Stimulated activated CD8-positive, alpha-beta memory T cell treated with anti-CD3 and anti-CD28 coated beads, Interleukin-4, amount 100 ng/mL, for 1 hour (primary cell): ENCODE results near the gene CRABP2.

Experiments used
- DNase-seq, 2 donors: peaks; one replicate each; pipeline ENCODE4 v3.0.0-alpha.2; 2020; ENCODE audit warnings: low read depth in 2 of 2, low spot score in 1 of 2

Gene CRABP2

DNA sequence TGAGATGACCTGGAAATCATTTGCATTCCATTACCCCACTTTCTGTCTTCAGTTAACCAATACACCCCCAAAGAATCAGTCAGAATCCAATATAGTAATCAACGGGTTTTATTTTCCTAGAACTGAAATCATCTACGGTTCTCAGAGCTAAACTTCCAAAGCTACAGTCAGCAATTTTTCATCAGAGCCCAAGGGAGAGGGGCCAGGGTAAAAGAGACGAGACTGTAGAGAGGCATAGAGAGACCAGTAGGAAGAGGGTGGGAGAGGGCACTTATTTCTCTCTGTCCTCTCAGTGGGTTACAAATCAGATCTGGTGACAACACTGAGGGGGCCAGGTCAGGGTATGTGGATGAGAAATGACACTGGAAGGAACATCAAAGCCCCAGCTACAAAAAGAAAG, 36.6 kb upstream of the CRABP2 start:
- no peak for DNase-seq

DNA sequence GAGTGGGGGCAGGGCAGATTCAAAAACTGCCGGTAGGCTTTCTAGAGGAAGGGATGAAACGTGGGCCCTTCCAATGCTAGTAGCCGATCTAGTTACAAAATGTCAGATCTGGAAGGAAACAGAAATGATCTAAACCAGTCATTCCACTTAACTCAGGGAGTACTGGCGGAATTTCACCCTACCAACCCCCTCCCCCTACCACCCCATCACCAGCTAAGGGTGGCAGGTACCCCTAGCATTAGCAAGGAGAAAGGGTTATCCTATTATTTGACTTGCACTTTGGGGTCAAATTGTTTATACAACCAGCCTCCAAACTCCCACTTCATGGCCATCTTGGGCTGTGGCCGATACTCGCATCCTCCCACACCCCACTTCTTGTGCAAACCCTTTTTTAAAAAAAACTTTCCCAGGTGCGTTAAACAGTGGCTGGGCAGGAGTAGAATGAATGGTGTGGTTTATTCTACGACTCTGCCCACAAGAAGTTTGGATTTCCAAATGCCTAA, 36.1 kb upstream of the CRABP2 start:
- no peak for DNase-seq

DNA sequence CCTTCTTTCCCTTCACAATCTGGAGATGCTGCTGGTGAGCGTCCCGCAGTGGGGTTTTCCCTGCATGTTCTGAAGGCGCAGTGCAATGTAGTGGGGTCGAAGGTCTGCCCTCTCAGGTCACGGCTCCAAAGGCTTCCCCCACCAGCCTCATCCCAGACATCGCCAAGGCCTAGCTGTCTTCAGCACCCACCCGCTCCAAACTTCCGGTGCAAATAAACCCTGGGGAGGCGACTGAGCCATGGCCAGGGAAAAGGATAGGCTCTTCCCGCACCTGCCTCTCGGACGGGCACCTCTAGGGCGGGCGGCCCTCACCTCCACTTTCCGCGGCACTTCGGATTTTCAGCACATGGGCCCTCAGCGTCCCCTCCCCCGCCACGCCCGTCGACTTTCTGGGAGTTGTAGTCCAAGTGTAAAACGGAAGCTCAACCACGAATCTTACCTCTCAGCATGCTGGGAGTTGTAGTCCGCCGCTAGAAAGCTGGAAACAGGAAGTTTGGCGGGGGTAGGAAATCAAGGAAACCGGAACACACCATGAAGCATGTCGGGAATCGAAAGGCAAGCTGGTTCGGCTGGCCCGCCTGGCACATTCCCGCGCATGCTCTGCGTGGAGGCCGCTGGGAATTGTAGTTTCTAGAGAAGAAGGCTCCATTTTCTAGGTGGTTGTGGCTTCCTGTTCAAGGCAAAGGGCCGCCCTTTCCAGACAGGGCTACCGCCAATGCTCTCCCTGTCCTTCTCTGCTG, 35.5 kb upstream of the CRABP2 start, which contains the start of gene MRPL24:
Gene MRPL24 (minus strand): TSS at position 348 of the 740 bp plus-strand sequence. CDS start 2,384 bp downstream, outside the sequence.
- DNase-seq, result peak; percentile 87 to 90

- no peak for DNase-seq
These were observed 34.9 kb upstream of the CRABP2 start for GRCh38 chr1:156740237-156740740.

DNA sequence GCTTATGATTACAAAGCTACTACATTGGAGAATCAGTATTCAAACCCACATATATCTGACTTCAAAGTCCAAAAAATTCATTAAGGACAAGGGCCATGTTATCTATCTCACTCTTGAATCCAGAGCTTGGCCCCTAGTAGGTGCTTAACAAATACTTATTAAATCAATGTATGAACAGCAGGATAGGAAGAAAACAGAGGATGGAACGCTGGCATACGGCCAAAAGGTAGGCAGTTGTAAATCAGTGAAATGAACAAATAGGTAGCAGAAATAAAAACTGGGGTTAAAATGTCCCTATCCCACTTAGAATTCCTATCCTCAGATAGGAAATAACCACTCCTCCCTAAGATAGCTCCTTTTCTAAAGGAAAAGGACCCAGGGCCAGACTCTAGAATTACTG, 33.5 kb upstream of the CRABP2 start:
- no peak for DNase-seq

DNA sequence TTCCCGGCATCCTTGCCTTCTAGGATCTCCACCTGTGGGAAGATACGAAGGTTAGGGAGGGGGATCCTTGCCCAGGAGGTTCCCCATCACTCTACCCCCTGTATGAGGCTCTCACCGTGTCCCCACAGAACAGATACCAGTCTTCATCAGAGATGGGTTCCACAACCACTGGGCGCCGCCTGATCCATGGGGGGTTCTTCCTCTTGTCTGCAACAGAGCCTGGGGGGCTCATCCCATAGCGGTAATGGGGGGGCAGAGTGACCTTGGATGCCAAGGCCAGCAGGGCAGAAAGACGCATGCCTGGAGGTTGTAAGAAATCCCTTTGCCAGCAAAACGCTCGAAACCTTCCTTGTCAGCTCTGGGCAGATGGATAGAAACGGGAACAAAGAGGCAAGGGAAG, 33.0 kb upstream of the CRABP2 start:
- no peak for DNase-seq

- no peak for DNase-seq
These were observed 28.7 kb upstream of the CRABP2 start for GRCh38 chr1:156733989-156734584.

- DNase-seq, result peak; percentile 81 to 88
These were observed 23.4 kb upstream of the CRABP2 start, which contains the start of gene ISG20L2 for GRCh38 chr1:156728599-156729462. Gene ISG20L2 (minus strand): TSS chr1:156728766. CDS start chr1:156727652, 1,114 bp downstream.

DNA sequence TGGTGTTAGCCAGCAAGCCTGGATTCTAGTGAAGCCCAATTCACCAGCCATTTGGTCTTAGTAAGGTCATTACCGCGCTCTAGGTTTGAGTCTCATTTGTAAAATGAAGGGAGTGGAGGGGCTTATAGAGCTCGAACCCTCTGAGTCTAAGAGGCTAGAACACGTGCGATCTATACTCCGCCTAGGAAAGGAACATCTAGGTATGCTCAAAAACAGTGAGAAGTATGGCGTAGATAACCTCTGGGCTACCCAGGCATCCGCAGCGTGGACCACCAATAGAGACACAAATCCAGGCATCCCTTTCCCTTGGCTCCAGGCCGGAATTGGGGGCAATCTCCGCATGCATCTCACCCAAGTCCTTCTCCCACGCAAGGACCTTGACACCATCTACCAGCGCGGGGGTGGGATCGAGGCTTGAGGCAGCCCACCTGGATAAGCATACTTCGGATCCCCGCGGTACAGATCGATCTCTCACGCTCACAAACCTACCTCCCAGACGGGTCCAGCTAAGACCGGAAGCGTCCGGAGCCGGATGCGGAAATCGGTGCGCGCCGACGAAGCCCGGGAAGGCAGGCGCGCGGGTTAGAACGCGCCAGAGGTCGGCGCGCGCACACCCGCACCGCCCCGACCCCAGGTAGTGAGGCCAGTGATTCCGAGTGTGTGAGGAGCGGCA, 22.7 kb upstream of the CRABP2 start, which contains the start of gene METTL25B:
Gene METTL25B (plus strand): TSS at position 544 of the 673 bp plus-strand sequence. CDS start 636 bp downstream, outside the sequence.
- peak in 1 of 2 donors; percentile 51 for DNase-seq

GRCh38 chr1:156727492-156727891, 22.1 kb upstream of the CRABP2 start:
- DNase-seq, result no peak

DNA sequence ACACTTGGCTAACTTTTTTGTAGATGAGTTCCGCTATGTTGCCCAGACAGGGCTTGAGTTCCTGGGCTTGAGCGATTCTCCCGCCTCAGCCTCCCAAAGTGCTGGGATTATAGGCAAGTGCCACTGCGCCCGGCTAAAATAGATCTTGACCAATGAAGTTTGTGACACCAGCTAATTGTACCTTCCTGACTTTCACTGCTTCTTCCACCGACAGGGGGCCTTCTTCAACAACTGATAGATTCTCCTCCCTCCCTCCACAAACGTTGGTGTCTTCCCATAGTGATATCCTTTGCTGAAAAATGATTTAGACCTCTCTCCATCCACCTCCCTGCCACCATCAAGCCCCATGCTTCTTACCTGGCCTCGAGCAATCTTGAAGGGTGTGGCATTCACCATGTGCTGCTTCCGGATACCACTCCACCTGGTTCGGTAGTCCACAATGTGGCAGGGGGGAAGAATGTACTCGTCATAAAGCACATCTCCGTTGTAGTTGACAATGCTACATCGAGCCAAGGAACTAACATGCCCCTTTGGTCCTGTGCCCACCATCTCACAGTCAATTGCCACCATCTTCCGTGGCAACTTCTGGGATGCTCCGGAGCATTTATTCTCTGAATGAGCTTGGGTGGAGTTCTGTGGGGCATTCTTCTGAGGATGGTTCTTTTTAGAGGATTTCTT, 21.3 kb upstream of the CRABP2 start:
- no peak for DNase-seq

GRCh38 chr1:156725683-156726280, 20.4 kb upstream of the CRABP2 start:
- peak; percentile 58 to 63 for DNase-seq

- DNase-seq, result no peak
These were observed 16.2 kb upstream of the CRABP2 start for GRCh38 chr1:156721535-156721934.

DNA sequence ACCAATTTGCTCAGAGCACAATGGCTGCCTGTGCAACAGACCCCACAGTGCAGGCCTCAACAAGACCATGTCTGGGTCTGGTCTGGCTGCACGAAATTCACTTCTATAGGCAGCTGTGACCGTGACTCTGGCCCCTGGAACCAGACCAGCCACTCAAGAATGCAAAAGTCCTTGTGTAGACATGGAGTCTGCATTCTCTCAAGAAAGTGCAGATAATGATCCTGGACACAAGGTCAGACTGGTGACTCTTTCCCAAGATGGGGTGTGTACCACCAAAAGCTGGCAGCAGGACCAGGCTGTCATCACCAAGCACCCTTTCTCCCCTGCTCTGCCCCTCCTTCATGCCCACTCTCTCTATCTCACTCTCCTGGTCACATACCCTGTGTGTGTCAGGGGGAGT, 15.7 kb upstream of the CRABP2 start:
- DNase-seq, result no peak

DNA sequence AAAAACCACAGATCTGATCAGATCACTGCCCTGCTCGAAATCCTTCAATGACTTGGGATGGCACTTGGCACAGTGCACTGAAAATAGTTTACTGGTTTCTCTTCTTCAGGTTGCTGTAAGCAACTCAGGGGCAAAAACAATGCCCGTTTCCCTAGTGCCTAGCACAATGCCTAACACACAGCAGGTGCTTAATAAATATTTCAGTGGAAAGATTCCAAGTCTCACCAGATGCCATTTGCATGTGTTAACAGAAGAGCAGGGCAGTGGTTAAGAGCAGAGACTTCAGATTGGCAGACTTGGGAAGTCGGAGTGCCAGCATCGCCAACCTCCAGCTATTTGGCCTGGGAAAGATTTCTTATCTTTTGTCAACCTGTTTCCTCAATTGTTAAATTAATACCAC, 12.0 kb upstream of the CRABP2 start:
- DNase-seq, result no peak

DNA sequence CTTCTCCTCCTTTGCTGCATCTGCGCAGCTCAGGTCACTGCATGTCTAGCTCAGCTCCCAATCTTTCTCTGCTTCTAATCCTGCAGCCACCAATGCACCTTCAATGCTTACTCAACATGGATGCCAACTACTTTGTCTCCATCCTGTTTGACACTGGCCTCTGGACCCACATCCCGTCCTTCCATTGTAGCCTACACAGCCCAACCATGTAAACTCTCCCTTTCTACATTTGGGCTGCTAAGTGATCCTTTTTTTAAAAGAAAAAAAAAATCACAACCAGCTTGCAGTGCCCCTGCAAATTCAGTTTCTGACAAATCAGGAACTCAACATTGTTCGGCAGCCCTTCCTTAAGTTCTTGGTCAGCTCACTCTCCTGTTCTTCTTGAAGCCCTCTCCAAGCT, 9.4 kb upstream of the CRABP2 start:
- DNase-seq, result no peak

DNA sequence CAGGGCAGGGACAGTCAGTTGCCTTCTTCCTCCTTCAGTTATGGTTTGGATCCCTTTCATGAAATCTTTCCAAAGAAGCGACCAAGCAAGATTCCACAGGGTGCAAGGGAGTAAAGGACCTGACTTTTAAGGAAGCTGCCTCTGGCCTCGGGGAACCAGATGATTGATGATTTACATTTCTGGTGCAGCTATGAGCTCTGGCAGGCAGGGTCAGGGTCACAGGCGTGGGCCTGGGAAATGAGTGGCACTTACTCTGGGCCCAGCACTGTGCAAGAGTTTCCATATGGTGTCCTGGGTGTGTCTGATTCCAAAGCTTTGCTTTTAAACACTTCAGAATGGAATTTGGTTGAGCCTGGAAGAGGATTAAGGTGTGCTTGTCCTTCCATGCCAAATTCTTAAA, 7.2 kb upstream of the CRABP2 start:
- DNase-seq, result no peak

GRCh38 chr1:156711011-156711817, 5.8 kb upstream of the CRABP2 start:
- no peak for DNase-seq
